HTERT RPE-1 (cell line): ENCODE measurements around the gene BMP8B.

ENCODE experiments used
- in situ Hi-C: fragments of 300-500 bp; cut with MboI; formaldehyde crosslinking; loops from 4 replicates; pipeline ENCODE4 v1.14.3; 2020; ENCODE audit warnings: low sequenced_read_pairs

Gene BMP8B

GRCh38 chr1:39727932-39728317, 60.7 kb downstream of the BMP8B start:
- in situ Hi-C loops, result no loop called here

GRCh38 chr1:39727221-39727931, 61.3 kb downstream of the BMP8B start:
- in situ Hi-C loops, result no loop called here

GRCh38 chr1:39726600-39726999, 62.1 kb downstream of the BMP8B start:
- in situ Hi-C loops, result no loop called here

- in situ Hi-C loops, result no loop called here
Observed at GRCh38 chr1:39722495-39722894, 66.2 kb downstream of the BMP8B start.

- in situ Hi-C loops, result no loop called here
Observed at GRCh38 chr1:39721664-39722063, 67.0 kb downstream of the BMP8B start.

- in situ Hi-C loops, result no loop called here
Observed at GRCh38 chr1:39720094-39720999, 68.3 kb downstream of the BMP8B start.

GRCh38 chr1:39717809-39718208, 70.9 kb downstream of the BMP8B start:
- in situ Hi-C loops, result no loop called here

- in situ Hi-C loops, result no loop called here
Observed at GRCh38 chr1:39713557-39713956, 75.1 kb downstream of the BMP8B start.

- in situ Hi-C loops, result no loop called here
Observed at GRCh38 chr1:39711966-39712340, 76.7 kb downstream of the BMP8B start.

GRCh38 chr1:39711104-39711965, 77.3 kb downstream of the BMP8B start:
- in situ Hi-C loops, result no loop called here

- in situ Hi-C loops, result no loop called here
Observed at GRCh38 chr1:39707506-39707905, 81.2 kb downstream of the BMP8B start.
